Measurements from ENCODE around the gene TBCCD1. TPM values are rescaled to one million over a fixed set of nuclear protein-coding genes. Genes with fewer than 3 reads are reported as not detected.

Gene TBCCD1
- total and polyA plus RNA-seq, 2 donors (not counting 3 experiments of a cell fraction or from before 2014, with no cell fraction given): 16.5 to 16.6 TPM

DNA sequence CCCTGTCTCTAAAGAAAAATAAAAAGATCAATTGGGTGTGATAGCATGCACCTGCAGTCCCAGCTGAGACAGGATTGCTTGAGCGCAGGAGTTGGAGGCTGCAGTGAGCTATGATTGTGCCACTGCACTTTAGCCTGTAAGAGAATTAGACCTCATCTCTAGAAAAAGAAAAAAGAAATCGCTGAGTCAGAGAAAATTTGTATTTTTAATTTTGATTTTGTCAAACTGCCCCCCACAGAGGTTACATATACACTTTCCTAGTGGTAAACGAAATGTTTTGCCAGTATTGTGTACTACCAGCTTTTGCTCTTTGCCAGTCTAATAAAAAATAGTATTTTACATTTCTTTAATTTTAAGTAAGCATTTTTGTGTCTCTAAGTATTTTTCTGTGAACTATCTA, 17.6 kb downstream of the TBCCD1 start:
- no peaks in the 10 kb centered on the region for H3K9me3 ChIP-seq (replicated peaks; ENCODE audit: control insufficient read depth, insufficient read depth, low read length)
- no peaks in the 10 kb centered on the region for H3K27me3 ChIP-seq (ENCODE audit: control insufficient read depth in 2 of 2, insufficient read depth in 2 of 2, low read length in 2 of 2)
- no peak for FAIRE-seq
- no peak overlapping the region for H3K4me2 ChIP-seq (ENCODE audit: insufficient read depth, low read length)
- H3K27ac ChIP-seq (ENCODE audit: insufficient read depth, low read depth, low read length): no peak overlapping the region
- H3K36me3 ChIP-seq (ENCODE audit: control insufficient read depth in 2 of 2, extremely low read depth in 1 of 2, insufficient read depth in 2 of 2, low read length in 2 of 2): peaks cover 4 to 9% of the 10 kb centered on the region in 2 experiments
- no peaks in the 10 kb centered on the region for H3K9me1 ChIP-seq (replicated peaks; ENCODE audit: control insufficient read depth, extremely low read depth, insufficient read depth, low read length)
- dilution Hi-C loops (cut with MboI; ENCODE audit: extremely low pct_ligation_motif_present, low sequenced_read_pairs): no loop called here
- ChIA-PET POLR2A (no interaction called here), CTCF (interaction anchor here (0.6 to 2.4 kb wide), 3 partner anchors 9 to 65 kb away, joined by 3 to 14 read pairs (median 4); no protein-coding TSS in a partner anchor)
- intact Hi-C loops (cut with micrococcal nuclease): loop anchor here (10.0 kb wide), 1 partner anchor 895 kb away; no protein-coding TSS in a partner anchor
- no peaks in the 10 kb centered on the region for H3K4me1 ChIP-seq (ENCODE audit: control insufficient read depth, extremely low read depth, insufficient read depth, low read length)
- no TSS peak for BruUV-seq (replicated peaks)
- DNase-seq (ENCODE audit: low read depth, low spot score): no peak
- no peaks in the 10 kb centered on the region for H4K20me1 ChIP-seq (replicated peaks; ENCODE audit: control insufficient read depth, extremely low read depth, insufficient read depth, low read length)
- no peaks in the 10 kb centered on the region for H3K79me2 ChIP-seq (ENCODE audit: control insufficient read depth, insufficient read depth, low read length)
- no peak overlapping the region for H3K4me3 ChIP-seq (replicated peaks in 1 of 3; ENCODE audit: insufficient read depth in 1 of 3, low read depth in 1 of 3, low read length in 3 of 3)
- no peak overlapping the region for H2AFZ ChIP-seq (ENCODE audit: low read depth, low read length)
- H3K9ac ChIP-seq (replicated peaks; ENCODE audit: extremely low read depth, insufficient read depth, low read length): no peak overlapping the region
- TF ChIP-seq, protein P1, sequence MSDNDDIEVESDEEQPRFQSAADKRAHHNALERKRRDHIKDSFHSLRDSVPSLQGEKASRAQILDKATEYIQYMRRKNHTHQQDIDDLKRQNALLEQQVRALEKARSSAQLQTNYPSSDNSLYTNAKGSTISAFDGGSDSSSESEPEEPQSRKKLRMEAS (IDR thresholded peaks at IDR 0.05; ENCODE audit: insufficient read depth, insufficient read length): no peak
- no peak for TF ChIP-seq POLR2AphosphoS5 (IDR thresholded peaks at IDR 0.05; ENCODE audit: insufficient read depth, low read depth, low read length)
- no peak for TF ChIP-seq GATA2 (IDR thresholded peaks at IDR 0.05; ENCODE audit: insufficient read depth, insufficient read length, low read depth, low read length)
- TF ChIP-seq, protein P2, sequence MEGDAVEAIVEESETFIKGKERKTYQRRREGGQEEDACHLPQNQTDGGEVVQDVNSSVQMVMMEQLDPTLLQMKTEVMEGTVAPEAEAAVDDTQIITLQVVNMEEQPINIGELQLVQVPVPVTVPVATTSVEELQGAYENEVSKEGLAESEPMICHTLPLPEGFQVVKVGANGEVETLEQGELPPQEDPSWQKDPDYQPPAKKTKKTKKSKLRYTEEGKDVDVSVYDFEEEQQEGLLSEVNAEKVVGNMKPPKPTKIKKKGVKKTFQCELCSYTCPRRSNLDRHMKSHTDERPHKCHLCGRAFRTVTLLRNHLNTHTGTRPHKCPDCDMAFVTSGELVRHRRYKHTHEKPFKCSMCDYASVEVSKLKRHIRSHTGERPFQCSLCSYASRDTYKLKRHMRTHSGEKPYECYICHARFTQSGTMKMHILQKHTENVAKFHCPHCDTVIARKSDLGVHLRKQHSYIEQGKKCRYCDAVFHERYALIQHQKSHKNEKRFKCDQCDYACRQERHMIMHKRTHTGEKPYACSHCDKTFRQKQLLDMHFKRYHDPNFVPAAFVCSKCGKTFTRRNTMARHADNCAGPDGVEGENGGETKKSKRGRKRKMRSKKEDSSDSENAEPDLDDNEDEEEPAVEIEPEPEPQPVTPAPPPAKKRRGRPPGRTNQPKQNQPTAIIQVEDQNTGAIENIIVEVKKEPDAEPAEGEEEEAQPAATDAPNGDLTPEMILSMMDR (IDR thresholded peaks at IDR 0.05; ENCODE audit: extremely low read depth in 1 of 2, insufficient read depth in 1 of 2, low read depth in 1 of 2, low read length in 2 of 2): no peak
- TF ChIP-seq JUN (IDR thresholded peaks at IDR 0.05; ENCODE audit: borderline replicate concordance, insufficient read depth, insufficient read length, low read depth): no peak
- no peak for TF ChIP-seq FOS (IDR thresholded peaks at IDR 0.05; ENCODE audit: borderline replicate concordance, insufficient read depth, low read length)
- TF ChIP-seq MYC (IDR thresholded peaks at IDR 0.05; ENCODE audit: low read depth, low read length): no peak
- TF ChIP-seq POLR2A (IDR thresholded peaks at IDR 0.05; ENCODE audit: low read depth, low read length): no peak
- no peak for TF ChIP-seq EZH2 (IDR thresholded peaks at IDR 0.05; ENCODE audit: borderline replicate concordance, low read depth, low read length, severe bottlenecking)
